CD4-positive, alpha-beta memory T cell (primary cell): ENCODE measurements around the gene ZBTB21. TPM values are rescaled to one million over a fixed set of nuclear protein-coding genes. Genes with fewer than 3 reads are reported as not detected.

Experiments used
- CTCF ChIA-PET: fragments of 350-600 bp; sonication (Branson Sonifier 250); formaldehyde crosslinking; loops from one replicate; lab custom pipeline; 2021; ENCODE audit warnings: inconsistent platforms; ENCODE audit not compliant: partially characterized antibody; lab: Charles Lee
- POLR2A ChIA-PET: fragments of 350-600 bp; sonication (Branson Sonifier 250); formaldehyde crosslinking; loops from one replicate; lab custom pipeline; 2021; ENCODE audit not compliant: partially characterized antibody; lab: Charles Lee
- DNase-seq, 5 donors: peaks; one replicate each; pipeline versions ENCODE4 v3.0.0 to v3.0.0-alpha.2; 2020 to 2022; ENCODE audit warnings: mixed read lengths in 1 of 5
- H3K27ac ChIP-seq: one replicate; pipeline ENCODE4 v1.7.0; 2013; ENCODE audit warnings: low read depth, low read length
- H3K27me3 ChIP-seq: 2 replicates; pipeline ENCODE4 v1.7.0; 2013; ENCODE audit warnings: mild to moderate bottlenecking, low read length, moderate library complexity; ENCODE audit not compliant: insufficient read depth
- H3K36me3 ChIP-seq: 2 replicates; pipeline ENCODE4 v1.7.0; 2013; ENCODE audit warnings: mild to moderate bottlenecking, low read length, moderate library complexity; ENCODE audit not compliant: insufficient read depth
- H3K4me1 ChIP-seq: 2 replicates; pipeline ENCODE4 v1.7.0; 2013; ENCODE audit warnings: mild to moderate bottlenecking, low read length, moderate library complexity; ENCODE audit not compliant: insufficient read depth
- H3K4me3 ChIP-seq, 2 donors: one replicate each; pipeline ENCODE4 v1.7.0; 2013; ENCODE audit warnings: low read length in 2 of 2, mild to moderate bottlenecking in 1 of 2
- H3K9me3 ChIP-seq, 2 donors: one replicate each; pipeline ENCODE4 v1.7.0; 2013; ENCODE audit warnings: low read length in 2 of 2, control low read depth in 1 of 2; ENCODE audit not compliant: control insufficient read depth in 1 of 2
- H3K27ac Mint-ChIP-seq, 7 donors: one replicate each; pipeline ENCODE4 v1.8.0; 2020 to 2021; ENCODE audit warnings: mixed read lengths in 7 of 7, mild to moderate bottlenecking in 6 of 7, inconsistent platforms in 3 of 7, moderate library complexity in 3 of 7
- H3K27me3 Mint-ChIP-seq, 2 donors: one replicate each; pipeline ENCODE4 v1.8.0; 2020 to 2021; ENCODE audit warnings: mixed read lengths in 2 of 2
- H3K36me3 Mint-ChIP-seq, 2 donors: one replicate each; pipeline ENCODE4 v1.8.0; 2020 to 2021; ENCODE audit warnings: mixed read lengths in 2 of 2, inconsistent platforms in 1 of 2, mild to moderate bottlenecking in 1 of 2
- H3K4me1 Mint-ChIP-seq, 4 donors: one replicate each; pipeline ENCODE4 v1.8.0; 2020 to 2021; ENCODE audit warnings: mixed read lengths in 4 of 4, mild to moderate bottlenecking in 1 of 4
- H3K4me3 Mint-ChIP-seq, 8 donors: one replicate each; pipeline ENCODE4 v1.8.0; 2020 to 2021; ENCODE audit warnings: mixed read lengths in 8 of 8, mild to moderate bottlenecking in 7 of 8, moderate library complexity in 6 of 8, inconsistent platforms in 3 of 8
- H3K9me3 Mint-ChIP-seq, 8 donors: one replicate each; pipeline ENCODE4 v1.8.0; 2020 to 2021; ENCODE audit warnings: mixed read lengths in 8 of 8, mild to moderate bottlenecking in 5 of 8, inconsistent platforms in 3 of 8, moderate library complexity in 1 of 8
- intact Hi-C: fragments of 100-400 bp; cut with micrococcal nuclease; formaldehyde crosslinking; loops from one replicate; pipeline ENCODE4 v1.15.1; 2023
- polyA plus RNA-seq, 2 donors: library from polyadenylated mRNA; unstranded; fragments of 300-500 nt; fragmentation: Illumina TruSeq; gene quantifications; one replicate each; pipeline ENCODE4 v1.2.3, GENCODE V29; 2021
- total RNA-seq, 2 experiments: library from RNA; stranded (reverse); gene quantifications; one replicate each; pipeline ENCODE4 v1.2.3, GENCODE V29; 2021

The ZBTB21 gene
- total and polyA plus RNA-seq, 4 experiments from 2014 or later = 4.3 to 21.7 (median 13.5) TPM

DNA sequence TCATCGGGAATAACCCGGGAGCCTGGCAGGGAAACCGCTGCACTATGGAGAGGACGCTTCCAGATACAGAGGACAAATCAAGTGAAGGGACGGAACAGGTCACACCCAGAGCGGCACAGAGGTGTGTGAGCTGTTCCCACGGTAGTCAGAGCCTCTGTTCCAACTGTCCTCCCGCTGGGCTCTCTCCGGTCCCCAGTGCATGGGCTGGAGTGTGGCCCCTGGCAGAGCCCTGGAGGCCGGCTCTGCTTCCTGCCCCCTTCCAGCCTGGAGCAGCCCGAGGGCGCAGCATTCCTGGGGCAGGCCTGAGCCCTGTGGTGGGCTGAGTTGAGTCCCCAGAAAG, 11.9 kb upstream of the ZBTB21 start:
- H3K4me1 Mint-ChIP-seq = no peaks in the 10 kb centered on the region

DNA sequence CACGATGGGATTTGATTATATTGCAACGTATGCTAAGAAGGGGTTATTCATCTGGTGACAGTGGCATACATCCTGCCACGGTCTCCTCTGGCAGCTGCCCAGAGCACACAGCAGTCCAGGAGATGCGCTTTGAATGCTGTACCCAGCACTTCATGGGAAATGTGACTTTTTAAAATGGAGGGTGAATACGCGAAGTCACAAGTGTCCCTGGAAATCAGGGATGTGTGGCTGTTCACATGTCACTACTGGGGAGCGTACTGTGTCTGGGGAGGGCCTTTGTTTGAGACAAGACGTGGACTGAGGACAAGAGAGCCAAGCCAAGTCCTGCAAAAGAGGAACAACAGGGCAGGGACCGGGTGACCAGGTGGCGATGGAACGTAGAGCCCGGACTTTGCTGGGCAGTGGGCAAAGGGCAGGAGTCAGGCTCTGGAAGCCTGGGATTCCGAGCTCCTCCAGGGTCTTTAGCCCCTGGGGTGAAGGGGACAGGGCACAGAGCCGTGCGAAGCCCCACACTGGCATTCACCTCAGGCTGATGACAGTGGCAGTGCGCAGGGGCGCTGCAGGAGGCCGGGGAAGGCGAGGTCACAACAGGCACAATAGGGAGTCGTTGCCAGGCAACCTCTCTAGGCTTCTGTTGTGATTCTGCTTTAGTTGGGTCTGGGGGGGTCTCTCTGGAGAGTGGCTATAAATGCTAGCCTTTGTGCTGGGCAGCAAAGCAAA, 11.4 kb upstream of the ZBTB21 start:
- ChIA-PET CTCF (no interaction called here), POLR2A (no interaction called here)
- Histone ChIP-seq H3K4me1 (no peaks in the 10 kb centered on the region), H3K27me3 (no peaks in the 10 kb centered on the region), H3K9me3 (no peaks in the 10 kb centered on the region), H3K36me3 (no peaks in the 10 kb centered on the region), H3K27ac (no peak overlapping the region), H3K4me3 (no peak overlapping the region)
- no peak for DNase-seq
- no peak overlapping the region for H3K4me3 Mint-ChIP-seq
- H3K4me1 Mint-ChIP-seq = no peaks in the 10 kb centered on the region
- H3K27ac Mint-ChIP-seq = no peak overlapping the region
- no peaks in the 10 kb centered on the region for H3K9me3 Mint-ChIP-seq
- peaks cover 0 to 11% of the 10 kb centered on the region in 2 donors for H3K27me3 Mint-ChIP-seq
- intact Hi-C loops = no loop called here
- no peaks in the 10 kb centered on the region for H3K36me3 Mint-ChIP-seq

More for the DNA sequence above, 11.9 kb upstream of the ZBTB21 start:
- Mint-ChIP-seq H3K9me3 (no peaks in the 10 kb centered on the region), H3K27me3 (peaks cover 2 to 11% of the 10 kb centered on the region in 2 donors), H3K4me3 (no peak overlapping the region), H3K27ac (no peak overlapping the region), H3K36me3 (no peaks in the 10 kb centered on the region)
- no peak overlapping the region for H3K4me3 ChIP-seq
- no peaks in the 10 kb centered on the region for H3K9me3 ChIP-seq
- no peak for DNase-seq
- intact Hi-C loops = no loop called here
- no peaks in the 10 kb centered on the region for H3K36me3 ChIP-seq
- CTCF ChIA-PET = no interaction called here
- H3K27ac ChIP-seq = no peak overlapping the region
- POLR2A ChIA-PET = no interaction called here
- no peaks in the 10 kb centered on the region for H3K4me1 ChIP-seq
- H3K27me3 ChIP-seq = no peaks in the 10 kb centered on the region

DNA sequence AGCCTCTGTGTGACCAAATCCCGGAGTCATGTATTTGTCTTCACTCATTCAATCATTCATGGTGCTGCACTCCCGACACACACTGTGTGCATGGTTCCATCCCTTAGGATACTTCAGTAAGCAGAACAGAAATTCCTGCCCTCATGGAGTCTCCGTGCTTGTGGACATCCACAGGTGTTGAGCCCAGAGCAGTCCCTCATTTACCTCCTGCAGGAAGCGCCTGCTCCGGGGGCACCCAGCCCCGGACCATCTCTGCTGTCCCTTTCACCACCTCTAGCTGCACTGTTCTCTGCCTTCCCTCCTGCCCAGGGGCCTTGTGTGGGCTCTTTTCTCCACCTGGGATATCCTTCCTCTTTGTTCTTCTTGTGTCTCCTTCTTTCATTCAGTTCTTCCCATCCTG, 9.5 kb upstream of the ZBTB21 start:
- intact Hi-C loops = no loop called here
- Mint-ChIP-seq H3K9me3 (peaks cover 0 to 2% (median 0%) of the 10 kb centered on the region in 8 donors), H3K4me3 (no peak overlapping the region), H3K27me3 (peaks cover 0 to 9% of the 10 kb centered on the region in 2 donors), H3K4me1 (no peaks in the 10 kb centered on the region), H3K36me3 (no peaks in the 10 kb centered on the region), H3K27ac (peak overlapping the region in 1 of 7 donors; percentile 38)
- no peak for DNase-seq
- ChIA-PET POLR2A (no interaction called here), CTCF (interaction anchor here (1.2 kb wide), 1 partner anchor 98 kb away, joined by 3 read pairs; no protein-coding TSS in a partner anchor)
- Histone ChIP-seq H3K27ac (no peak overlapping the region), H3K4me3 (no peak overlapping the region), H3K36me3 (no peaks in the 10 kb centered on the region), H3K27me3 (no peaks in the 10 kb centered on the region), H3K4me1 (no peaks in the 10 kb centered on the region), H3K9me3 (no peaks in the 10 kb centered on the region)

DNA sequence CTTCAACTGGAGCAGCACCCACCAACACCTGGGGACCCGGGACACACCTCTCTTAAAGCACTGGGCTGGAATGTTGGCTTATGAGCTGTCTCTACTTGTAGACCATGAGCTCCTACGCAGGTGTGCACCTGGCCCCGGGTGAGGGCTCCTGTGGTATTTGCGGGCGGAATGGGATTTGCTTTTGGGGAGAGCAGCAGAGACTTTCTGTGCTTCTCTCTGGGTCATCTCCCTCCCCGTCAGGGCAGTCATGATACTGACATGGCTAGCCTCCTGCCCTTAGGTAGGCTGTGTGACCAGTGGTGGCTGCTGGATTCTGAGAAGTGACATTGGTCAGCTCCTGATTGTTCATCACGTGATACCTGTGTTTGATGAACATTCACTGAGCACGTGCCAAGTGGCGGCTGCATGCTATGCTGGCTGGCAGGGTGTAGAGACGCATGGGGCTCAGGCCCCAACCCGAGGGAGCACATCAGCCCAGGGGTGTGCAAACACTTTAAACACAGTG, 9.0 kb upstream of the ZBTB21 start:
- H3K9me3 ChIP-seq = no peaks in the 10 kb centered on the region
- no peak for DNase-seq
- no peaks in the 10 kb centered on the region for H3K36me3 ChIP-seq
- no peak overlapping the region for H3K4me3 Mint-ChIP-seq
- H3K9me3 Mint-ChIP-seq = peaks cover 0 to 4% (median 0%) of the 10 kb centered on the region in 8 donors
- H3K4me1 Mint-ChIP-seq = no peaks in the 10 kb centered on the region
- ChIA-PET POLR2A (no interaction called here), CTCF (interaction anchor here (1.2 kb wide), 1 partner anchor 98 kb away, joined by 3 read pairs; no protein-coding TSS in a partner anchor)
- H3K27ac Mint-ChIP-seq = no peak overlapping the region
- no peak overlapping the region for H3K4me3 ChIP-seq
- intact Hi-C loops = no loop called here
- H3K27ac ChIP-seq = no peak overlapping the region
- no peaks in the 10 kb centered on the region for H3K4me1 ChIP-seq
- H3K27me3 Mint-ChIP-seq = peaks cover 0 to 10% of the 10 kb centered on the region in 2 donors
- H3K27me3 ChIP-seq = no peaks in the 10 kb centered on the region
- no peaks in the 10 kb centered on the region for H3K36me3 Mint-ChIP-seq

DNA sequence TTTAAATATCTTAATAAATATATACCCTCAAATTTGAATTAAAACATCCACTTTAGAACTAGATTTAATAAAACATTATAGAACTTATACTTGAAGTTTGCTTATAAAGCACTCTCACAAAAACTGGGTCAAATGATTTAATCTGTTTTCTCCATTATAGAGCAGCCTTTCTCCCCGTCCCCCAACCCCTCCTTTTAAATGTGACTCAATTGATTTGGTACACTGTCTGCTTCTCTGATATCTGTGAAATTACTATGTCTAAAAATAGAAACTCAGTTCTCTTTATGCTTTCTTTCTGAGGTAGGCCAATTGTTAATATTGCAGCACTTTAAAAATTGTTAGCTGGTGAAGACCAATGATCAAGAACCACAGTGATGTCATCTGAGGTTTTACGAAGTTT, 6.9 kb upstream of the ZBTB21 start:
- H3K4me1 Mint-ChIP-seq = peaks cover 3 to 7% (median 5%) of the 10 kb centered on the region in 4 donors
- H3K27ac Mint-ChIP-seq = no peak overlapping the region
- DNase-seq = no peak
- POLR2A ChIA-PET = interaction anchor here (1.6 kb wide), 1 partner anchor 46 kb away, joined by 3 read pairs; no protein-coding TSS in a partner anchor
- H3K27ac ChIP-seq = no peak overlapping the region
- H3K9me3 Mint-ChIP-seq = peaks cover 0 to 4% (median 0%) of the 10 kb centered on the region in 8 donors
- no peak overlapping the region for H3K4me3 ChIP-seq
- no peak overlapping the region for H3K4me3 Mint-ChIP-seq
- H3K4me1 ChIP-seq = no peaks in the 10 kb centered on the region
- peaks cover 0 to 8% of the 10 kb centered on the region in 2 donors for H3K27me3 Mint-ChIP-seq
- intact Hi-C loops = no loop called here
- H3K9me3 ChIP-seq = no peaks in the 10 kb centered on the region
- no peaks in the 10 kb centered on the region for H3K36me3 Mint-ChIP-seq
- CTCF ChIA-PET = interaction anchor here (4.4 kb wide), 1 partner anchor 90 kb away, joined by 19 read pairs; no protein-coding TSS in a partner anchor
- H3K36me3 ChIP-seq = no peaks in the 10 kb centered on the region
- H3K27me3 ChIP-seq = no peaks in the 10 kb centered on the region

DNA sequence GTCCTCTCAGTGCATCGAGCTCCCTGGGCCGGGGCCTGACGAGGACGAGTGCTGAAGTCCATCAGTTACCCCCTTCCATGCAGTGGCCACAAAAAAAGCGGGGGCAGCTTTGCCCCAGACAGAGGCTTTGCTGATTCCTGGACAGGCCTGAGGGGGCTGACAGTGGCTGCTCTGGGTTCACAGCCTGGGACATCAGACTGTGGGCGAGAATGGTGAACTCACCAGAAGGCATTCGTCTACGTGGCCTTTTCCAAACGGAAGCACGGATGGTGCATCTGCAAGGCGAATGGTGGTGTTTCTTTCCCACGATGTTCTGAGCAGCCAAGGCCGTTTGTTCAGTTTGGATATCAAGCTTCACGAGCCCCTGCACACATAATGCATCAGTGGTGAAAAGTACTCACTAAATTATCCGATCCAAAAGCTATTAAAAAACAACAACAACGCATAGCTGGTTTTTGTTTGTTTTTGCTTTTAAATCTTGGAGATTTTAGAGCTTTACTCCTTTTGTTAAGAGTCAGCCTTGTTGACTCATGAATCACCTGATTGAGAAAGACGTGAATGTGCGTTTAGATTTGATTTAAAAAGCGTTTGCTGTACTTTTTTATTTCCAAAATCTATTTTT, 6.3 kb upstream of the ZBTB21 start:
- Mint-ChIP-seq H3K9me3 (peaks cover 0 to 4% (median 0%) of the 10 kb centered on the region in 8 donors), H3K4me1 (peaks cover 3 to 7% (median 5%) of the 10 kb centered on the region in 4 donors), H3K27me3 (peaks cover 0 to 8% of the 10 kb centered on the region in 2 donors), H3K4me3 (no peak overlapping the region), H3K27ac (no peak overlapping the region), H3K36me3 (no peaks in the 10 kb centered on the region)
- H3K27me3 ChIP-seq = no peaks in the 10 kb centered on the region
- no peak overlapping the region for H3K4me3 ChIP-seq
- peaks cover 2% of the 10 kb centered on the region for H3K4me1 ChIP-seq
- H3K9me3 ChIP-seq = no peaks in the 10 kb centered on the region
- intact Hi-C loops = no loop called here
- ChIA-PET CTCF (interaction anchor here (4.4 kb wide), 1 partner anchor 91 kb away, joined by 19 read pairs; no protein-coding TSS in a partner anchor), POLR2A (interaction anchor here (1.6 kb wide), 1 partner anchor 47 kb away, joined by 3 read pairs; no protein-coding TSS in a partner anchor)
- H3K36me3 ChIP-seq = no peaks in the 10 kb centered on the region
- H3K27ac ChIP-seq = no peak overlapping the region
- DNase-seq = no peak

DNA sequence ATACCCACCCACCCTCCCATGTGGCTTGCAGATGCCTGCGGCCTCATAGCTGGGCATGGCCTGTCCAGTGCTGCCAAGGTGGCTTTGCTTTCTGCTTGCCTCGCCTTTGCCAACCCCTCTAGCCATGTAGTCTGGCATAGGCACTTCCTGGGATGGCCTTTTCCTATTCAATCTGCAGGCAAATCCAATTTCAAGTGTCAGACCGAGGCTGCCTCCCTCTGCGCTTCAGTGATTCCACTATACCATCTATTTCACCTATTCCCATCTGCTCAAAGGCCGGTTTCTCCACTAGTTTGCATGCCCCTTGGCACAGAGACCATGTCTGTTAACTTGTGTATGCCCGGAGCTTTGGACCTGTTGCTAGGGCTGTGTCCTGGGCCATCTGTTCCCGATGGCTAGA, 3.8 kb upstream of the ZBTB21 start:
- Mint-ChIP-seq H3K27me3 (peaks cover 1 to 5% of the 10 kb centered on the region in 2 donors), H3K27ac (peak overlapping the region in 1 of 7 donors; percentile 24), H3K9me3 (peaks cover 0 to 5% (median 2%) of the 10 kb centered on the region in 8 donors), H3K4me3 (no peak overlapping the region), H3K36me3 (peaks cover 0 to 10% of the 10 kb centered on the region in 2 donors), H3K4me1 (peaks cover 4 to 22% (median 9%) of the 10 kb centered on the region in 4 donors)
- Histone ChIP-seq H3K4me1 (peaks cover 8% of the 10 kb centered on the region), H3K27me3 (no peaks in the 10 kb centered on the region), H3K9me3 (no peaks in the 10 kb centered on the region), H3K36me3 (no peaks in the 10 kb centered on the region), H3K27ac (no peak overlapping the region), H3K4me3 (no peak overlapping the region)
- POLR2A ChIA-PET = interaction anchor here (0.9 to 8.4 kb wide), 3 partner anchors 49 to 94 kb away, joined by 3 to 147 read pairs (median 4); no protein-coding TSS in a partner anchor
- CTCF ChIA-PET = interaction anchor here (0.9 to 4.4 kb wide), 3 partner anchors 49 to 96 kb away, joined by 3 to 19 read pairs (median 3); no protein-coding TSS in a partner anchor
- DNase-seq = no peak
- intact Hi-C loops = no loop called here
